GM23338 (cell line): ENCODE measurements around the gene CENPX. TPM values are rescaled to one million over a fixed set of nuclear protein-coding genes. Genes with fewer than 3 reads are reported as not detected.

ENCODE experiments used
- ATAC-seq: fragments of 200-7000 bp; cut with Tn5 transposase; 3 replicates; pipeline ENCODE4 v1.9.1; 2020
- DNase-seq: peaks from one replicate; pipeline ENCODE4 v3.0.0-alpha.2; 2015; ENCODE audit warnings: low spot score
- H2AFZ ChIP-seq: fragments of 200-600 bp; sonication (generic); 2 replicates; pipeline ENCODE4 v1.8.0; 2016; ENCODE audit warnings: antibody characterized with exemption, mild to moderate bottlenecking, moderate library complexity
- H3F3A ChIP-seq: fragments of 200-600 bp; sonication (generic); replicated peaks from 2 replicates; pipeline ENCODE4 v1.8.0; 2017; ENCODE audit warnings: antibody characterized with exemption, mixed run types, low read depth
- H3K27ac ChIP-seq: fragments of 200-600 bp; sonication (generic); 2 replicates; pipeline ENCODE4 v1.6.1; 2016; ENCODE audit warnings: low read depth
- H3K27me3 ChIP-seq: fragments of 200-600 bp; sonication (generic); 2 replicates; pipeline ENCODE4 v1.8.0; 2016; ENCODE audit warnings: mild to moderate bottlenecking, mixed run types, moderate library complexity; ENCODE audit not compliant: insufficient read depth
- H3K36me3 ChIP-seq: fragments of 200-600 bp; sonication (generic); 2 replicates; pipeline ENCODE4 v1.8.0; 2016; ENCODE audit warnings: mild to moderate bottlenecking; ENCODE audit not compliant: insufficient read depth
- H3K4me1 ChIP-seq: fragments of 200-600 bp; sonication (generic); 2 replicates; pipeline ENCODE4 v1.8.0; 2016; ENCODE audit warnings: mild to moderate bottlenecking, moderate library complexity; ENCODE audit not compliant: insufficient read depth
- H3K4me2 ChIP-seq: fragments of 200-600 bp; sonication (generic); 2 replicates; pipeline ENCODE4 v1.7.1; 2017; ENCODE audit warnings: mixed run types
- H3K4me3 ChIP-seq: fragments of 200-600 bp; sonication (generic); 2 replicates; pipeline ENCODE4 v1.6.1; 2016; ENCODE audit warnings: mixed run types
- H3K79me2 ChIP-seq: fragments of 200-600 bp; sonication (generic); replicated peaks from 2 replicates; pipeline ENCODE4 v1.8.0; 2017; ENCODE audit warnings: mild to moderate bottlenecking; ENCODE audit not compliant: insufficient read depth
- H3K9me2 ChIP-seq: fragments of 200-600 bp; sonication (generic); 2 replicates; pipeline ENCODE4 v1.8.0; 2017; ENCODE audit not compliant: insufficient read depth
- H4K20me1 ChIP-seq: fragments of 200-600 bp; sonication (generic); replicated peaks from 2 replicates; pipeline ENCODE4 v1.8.0; 2017; ENCODE audit warnings: mild to moderate bottlenecking; ENCODE audit not compliant: insufficient read depth
- H3K27ac Mint-ChIP-seq: 2 replicates; pipeline ENCODE4 v1.8.0; 2020; ENCODE audit warnings: inconsistent platforms, mild to moderate bottlenecking, moderate library complexity, mixed read lengths
- H3K27me3 Mint-ChIP-seq: 3 replicates; pipeline ENCODE4 v1.8.0; 2022; ENCODE audit warnings: low read depth, mild to moderate bottlenecking, moderate library complexity, mixed read lengths, inconsistent platforms; ENCODE audit not compliant: insufficient read depth, poor library complexity
- H3K36me3 Mint-ChIP-seq: 3 replicates; pipeline ENCODE4 v1.8.0; 2021; ENCODE audit warnings: low read depth, mild to moderate bottlenecking, inconsistent platforms, moderate library complexity, mixed read lengths
- H3K4me1 Mint-ChIP-seq: 3 replicates; pipeline ENCODE4 v1.8.0; 2020; ENCODE audit warnings: mild to moderate bottlenecking, inconsistent platforms, mixed read lengths
- H3K4me3 Mint-ChIP-seq: 3 replicates; pipeline ENCODE4 v1.8.0; 2021; ENCODE audit warnings: moderate library complexity, mild to moderate bottlenecking, inconsistent platforms, mixed read lengths
- H3K9me3 Mint-ChIP-seq: 3 replicates; pipeline ENCODE4 v1.8.0; 2020; ENCODE audit warnings: moderate library complexity, mild to moderate bottlenecking, inconsistent platforms, mixed read lengths
- EZH2 ChIP-seq: fragments of 200-600 bp; sonication (generic); IDR thresholded peaks from one replicate; pipeline ENCODE4 v1.8.0; 2017; ENCODE audit warnings: antibody characterized with exemption, mild to moderate bottlenecking, low read depth; ENCODE audit not compliant: unreplicated experiment
- REST ChIP-seq: IDR thresholded peaks from one replicate; pipeline ENCODE4 v1.6.1; 2018; ENCODE audit warnings: antibody characterized with exemption; ENCODE audit not compliant: unreplicated experiment
- polyA plus RNA-seq: library from polyadenylated mRNA; unstranded; fragments of >200 nt; fragmentation: Nextera tagmentation; extraction: Ambion mirVana; gene quantifications from 2 replicates; pipeline ENCODE4 v1.2.1, GENCODE V29; 2016
- total RNA-seq: library from RNA; depleted of rRNA; stranded (reverse); fragments of >200 nt; shearing (Covaris generic); gene quantifications from 2 replicates; pipeline ENCODE4 v1.2.3, GENCODE V29; 2014
- TF ChIP-seq, protein P1 (sequence below), 2 experiments: fragments of 200-600 bp in 1 of 2; sonication (generic) in 1 of 2; conservative IDR thresholded peaks; 2 replicates each; pipeline versions ENCODE4 v1.5.1 to v1.6.1; 2016 to 2017; ENCODE audit warnings: antibody characterized with exemption in 2 of 2, low read depth in 2 of 2, mild to moderate bottlenecking in 2 of 2, moderate library complexity in 1 of 2

Gene CENPX
- total and polyA plus RNA-seq, 2 experiments from 2014 or later, result 114 to 157 TPM

DNA sequence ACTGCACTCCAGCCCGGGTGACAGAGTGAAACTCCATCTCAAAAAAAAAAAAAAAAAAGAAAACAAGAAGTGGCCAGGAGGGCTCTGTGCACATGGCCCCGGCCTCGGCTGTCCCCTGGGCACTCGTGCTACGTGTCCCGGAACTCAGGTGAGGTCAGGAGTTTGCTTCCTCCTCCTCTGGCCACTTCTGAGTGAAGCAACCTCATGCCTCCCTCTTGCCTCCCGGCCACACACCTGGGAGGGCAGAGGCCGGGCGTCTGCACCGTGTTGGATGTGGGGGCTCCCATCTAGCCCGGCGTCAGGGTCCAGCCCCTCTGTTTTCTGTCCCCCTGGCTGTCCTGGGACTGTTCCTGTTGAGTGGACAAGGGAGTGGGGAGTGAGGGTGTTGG lies 23.1 kb downstream of the CENPX start:
- TF ChIP-seq, protein P1, sequence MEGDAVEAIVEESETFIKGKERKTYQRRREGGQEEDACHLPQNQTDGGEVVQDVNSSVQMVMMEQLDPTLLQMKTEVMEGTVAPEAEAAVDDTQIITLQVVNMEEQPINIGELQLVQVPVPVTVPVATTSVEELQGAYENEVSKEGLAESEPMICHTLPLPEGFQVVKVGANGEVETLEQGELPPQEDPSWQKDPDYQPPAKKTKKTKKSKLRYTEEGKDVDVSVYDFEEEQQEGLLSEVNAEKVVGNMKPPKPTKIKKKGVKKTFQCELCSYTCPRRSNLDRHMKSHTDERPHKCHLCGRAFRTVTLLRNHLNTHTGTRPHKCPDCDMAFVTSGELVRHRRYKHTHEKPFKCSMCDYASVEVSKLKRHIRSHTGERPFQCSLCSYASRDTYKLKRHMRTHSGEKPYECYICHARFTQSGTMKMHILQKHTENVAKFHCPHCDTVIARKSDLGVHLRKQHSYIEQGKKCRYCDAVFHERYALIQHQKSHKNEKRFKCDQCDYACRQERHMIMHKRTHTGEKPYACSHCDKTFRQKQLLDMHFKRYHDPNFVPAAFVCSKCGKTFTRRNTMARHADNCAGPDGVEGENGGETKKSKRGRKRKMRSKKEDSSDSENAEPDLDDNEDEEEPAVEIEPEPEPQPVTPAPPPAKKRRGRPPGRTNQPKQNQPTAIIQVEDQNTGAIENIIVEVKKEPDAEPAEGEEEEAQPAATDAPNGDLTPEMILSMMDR (conservative IDR thresholded peaks at IDR 0.05; ENCODE audit: low read depth in 2 of 2), result no peak
- 0 out of 2 replicates have a peak, but pooled peaks cover 2% of the 10 kb centered on the region for H3F3A ChIP-seq
- H3K79me2 ChIP-seq, result no peaks in the 10 kb centered on the region
- H2AFZ ChIP-seq, result no peak overlapping the region
- DNase-seq (no peak), ATAC-seq (no peak)
- no peaks in the 10 kb centered on the region for H3K9me2 ChIP-seq
- no peak overlapping the region for H3K27ac Mint-ChIP-seq
- no peak overlapping the region for H3K4me3 ChIP-seq
- H3K36me3 Mint-ChIP-seq, result peaks cover 6% of the 10 kb centered on the region; the same call in 1 of the 3 replicates
- no peaks in the 10 kb centered on the region for H3K9me3 Mint-ChIP-seq
- H3K4me3 Mint-ChIP-seq, result no peak overlapping the region
- H3K27me3 ChIP-seq, result no peaks in the 10 kb centered on the region
- H3K4me1 ChIP-seq, result no peaks in the 10 kb centered on the region
- no peaks in the 10 kb centered on the region for H3K36me3 ChIP-seq
- 0 out of 2 replicates have a peak, but pooled peaks cover 4% of the 10 kb centered on the region for H4K20me1 ChIP-seq
- peaks cover 2% of the 10 kb centered on the region; the same call in 1 of the 3 replicates for H3K4me1 Mint-ChIP-seq
- peaks cover 14% of the 10 kb centered on the region for H3K27me3 Mint-ChIP-seq
- no peak overlapping the region for H3K27ac ChIP-seq
- no peak overlapping the region for H3K4me2 ChIP-seq

DNA sequence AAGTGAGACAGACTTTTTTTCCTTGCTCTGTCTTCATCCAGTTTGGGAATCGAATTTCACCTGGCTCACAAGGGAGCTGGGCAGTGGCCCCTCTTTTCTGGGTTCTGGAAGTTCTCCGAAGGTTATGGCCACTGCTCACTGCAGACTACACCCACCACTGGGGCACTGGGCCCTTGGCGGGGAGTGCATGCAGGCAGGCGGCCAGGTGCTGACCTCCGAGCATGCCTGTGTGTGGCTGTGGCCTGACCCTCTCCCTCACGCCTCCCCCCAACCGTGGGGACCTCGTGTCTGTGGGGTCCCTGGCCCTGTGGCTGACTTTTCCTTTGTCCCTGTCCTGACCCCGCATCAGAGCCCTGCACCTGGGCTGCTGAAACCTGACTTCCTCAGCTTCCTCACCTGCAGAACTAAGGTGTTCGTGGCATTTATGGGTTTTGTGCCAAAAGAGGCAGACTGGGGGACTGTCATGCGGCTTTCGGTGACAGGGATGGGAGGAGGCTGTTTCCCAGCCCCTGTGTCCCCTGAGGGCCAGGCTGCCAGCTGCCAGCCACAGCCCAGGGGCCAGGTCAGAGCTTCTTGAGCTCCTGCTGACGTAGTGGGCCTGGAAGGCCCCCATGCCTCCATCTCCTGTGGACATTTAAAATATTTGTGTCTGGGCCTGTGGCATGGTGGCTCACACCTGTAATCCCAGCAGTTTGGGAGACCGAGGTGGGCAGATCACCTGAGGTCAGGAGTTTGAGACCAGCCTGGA lies 23.8 kb downstream of the CENPX start:
- peaks cover 6% of the 10 kb centered on the region; the same call in 1 of the 3 replicates for H3K36me3 Mint-ChIP-seq
- H3K27me3 Mint-ChIP-seq, result peaks cover 15% of the 10 kb centered on the region
- Histone ChIP-seq H2AFZ (no peak overlapping the region), H3K4me1 (no peaks in the 10 kb centered on the region), H3F3A (0 out of 2 replicates have a peak, but pooled peaks cover 2% of the 10 kb centered on the region), H3K27me3 (no peaks in the 10 kb centered on the region), H3K9me2 (no peaks in the 10 kb centered on the region), H3K79me2 (no peaks in the 10 kb centered on the region), H3K27ac (no peak overlapping the region), H3K4me2 (no peak overlapping the region), H3K4me3 (no peak overlapping the region), H3K36me3 (no peaks in the 10 kb centered on the region), H4K20me1 (0 out of 2 replicates have a peak, but pooled peaks cover 4% of the 10 kb centered on the region)
- no peak for ATAC-seq
- no peak for DNase-seq
- no peaks in the 10 kb centered on the region for H3K9me3 Mint-ChIP-seq
- TF ChIP-seq REST (no peak), EZH2 (no peak)
- H3K27ac Mint-ChIP-seq, result no peak overlapping the region
- H3K4me3 Mint-ChIP-seq, result no peak overlapping the region
- H3K4me1 Mint-ChIP-seq, result peaks cover 5% of the 10 kb centered on the region
